ENCODE results near the gene PFDN2.
"Not testable (repeated sequence)": the region's sequence is repeated elsewhere in the genome, so short reads cannot be mapped to it uniquely, and the experiment has no call there.

PFDN2 gene

GRCh38 chr1:161069731-161070270 is 48.0 kb downstream of the PFDN2 start, which contains the start of gene ARHGAP30:
ARHGAP30 (minus strand) TSS chr1:161069891; CDS start chr1:161069624, 267 bp downstream.
- TF ChIP-seq CTCF (IDR thresholded peaks at IDR 0.05; ENCODE audit: extremely low read depth, missing control alignments): no peak
- DNase-seq (ENCODE audit: low spot score): peak; percentile 95

- no peak for TF ChIP-seq CTCF (IDR thresholded peaks at IDR 0.05; ENCODE audit: extremely low read depth, missing control alignments)
- no peak for DNase-seq (ENCODE audit: low spot score)
These were observed 48.6 kb downstream of the PFDN2 start for GRCh38 chr1:161069241-161069640.

- peak; percentile 88 for DNase-seq (ENCODE audit: low spot score)
- TF ChIP-seq CTCF (IDR thresholded peaks at IDR 0.05; ENCODE audit: extremely low read depth, missing control alignments): no peak
These were observed 49.3 kb downstream of the PFDN2 start for GRCh38 chr1:161068306-161069234.

- TF ChIP-seq CTCF (IDR thresholded peaks at IDR 0.05; ENCODE audit: extremely low read depth, missing control alignments): no peak
- no peak for DNase-seq (ENCODE audit: low spot score)
These were observed 51.1 kb downstream of the PFDN2 start for GRCh38 chr1:161066694-161067093.

- not testable (repeated sequence) for DNase-seq (ENCODE audit: low spot score)
These were observed 52.2 kb downstream of the PFDN2 start for GRCh38 chr1:161065681-161066080.

- DNase-seq (ENCODE audit: low spot score): not testable (repeated sequence)
These were observed 53.9 kb downstream of the PFDN2 start for GRCh38 chr1:161063936-161064335.

GRCh38 chr1:161061419-161061818 is 56.4 kb downstream of the PFDN2 start:
- DNase-seq (ENCODE audit: low spot score): no peak
- TF ChIP-seq CTCF (IDR thresholded peaks at IDR 0.05; ENCODE audit: extremely low read depth, missing control alignments): no peak

GRCh38 chr1:161059293-161059692 is 58.5 kb downstream of the PFDN2 start:
- TF ChIP-seq CTCF (IDR thresholded peaks at IDR 0.05; ENCODE audit: extremely low read depth, missing control alignments): no peak
- DNase-seq (ENCODE audit: low spot score): no peak

Measured in GM20000 (cell line).